GM21390 (cell line): ENCODE measurements around the gene OTP.

Source experiments
- ATAC-seq: cut with Tn5 transposase; IDR thresholded peaks from one replicate; pipeline ENCODE4 v1.9.1; 2021; ENCODE audit not compliant: unreplicated experiment

Gene OTP

GRCh38 chr5:77640589-77641396 lies 2.3 kb upstream of the OTP start:
- no peak for ATAC-seq

DNA sequence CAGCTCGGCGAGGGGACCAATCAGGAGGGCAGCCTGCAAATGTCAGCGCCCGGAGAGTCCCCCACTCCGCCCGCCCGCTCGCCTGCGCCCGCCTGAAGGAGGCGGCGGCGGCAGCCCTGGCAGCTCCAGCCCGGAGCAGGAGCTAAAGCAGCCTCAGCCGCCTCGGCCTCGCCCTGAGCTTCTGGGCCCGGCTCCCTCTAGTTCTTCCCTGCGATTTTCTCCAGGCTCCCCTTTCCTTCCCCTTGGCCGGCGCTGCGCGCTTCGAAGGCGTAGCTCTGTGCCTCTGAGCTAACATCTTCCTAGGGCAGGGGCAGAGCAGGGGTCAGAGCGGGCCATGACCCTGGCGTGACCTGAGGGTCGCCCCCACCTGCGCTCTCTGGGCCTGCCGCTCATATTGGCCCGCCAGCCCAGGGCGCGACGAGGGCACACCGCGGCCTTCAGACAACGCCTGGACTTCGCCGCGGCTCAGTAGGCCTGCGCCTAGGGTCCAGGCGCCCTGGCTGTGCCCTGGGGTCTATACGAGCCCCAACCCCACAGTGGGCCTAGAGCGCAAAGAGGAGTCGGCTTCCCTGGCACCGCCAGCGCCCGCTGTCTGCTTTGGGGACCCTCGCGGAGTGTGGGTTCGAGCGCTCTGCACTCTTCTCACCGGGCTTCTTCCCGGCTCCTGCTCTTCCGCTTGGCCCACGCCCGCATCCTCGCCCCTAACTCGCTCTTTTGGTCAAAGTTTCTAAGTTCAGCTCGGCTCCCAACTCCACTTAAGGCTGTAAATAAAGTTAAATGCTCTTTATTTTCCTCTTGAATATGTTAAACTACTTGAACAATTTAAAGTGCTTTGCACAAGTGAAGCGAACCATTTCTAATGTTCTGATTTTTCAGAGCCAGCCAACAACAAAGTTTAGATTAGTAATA lies 504 bp upstream of the OTP start:
- no peak for ATAC-seq

DNA sequence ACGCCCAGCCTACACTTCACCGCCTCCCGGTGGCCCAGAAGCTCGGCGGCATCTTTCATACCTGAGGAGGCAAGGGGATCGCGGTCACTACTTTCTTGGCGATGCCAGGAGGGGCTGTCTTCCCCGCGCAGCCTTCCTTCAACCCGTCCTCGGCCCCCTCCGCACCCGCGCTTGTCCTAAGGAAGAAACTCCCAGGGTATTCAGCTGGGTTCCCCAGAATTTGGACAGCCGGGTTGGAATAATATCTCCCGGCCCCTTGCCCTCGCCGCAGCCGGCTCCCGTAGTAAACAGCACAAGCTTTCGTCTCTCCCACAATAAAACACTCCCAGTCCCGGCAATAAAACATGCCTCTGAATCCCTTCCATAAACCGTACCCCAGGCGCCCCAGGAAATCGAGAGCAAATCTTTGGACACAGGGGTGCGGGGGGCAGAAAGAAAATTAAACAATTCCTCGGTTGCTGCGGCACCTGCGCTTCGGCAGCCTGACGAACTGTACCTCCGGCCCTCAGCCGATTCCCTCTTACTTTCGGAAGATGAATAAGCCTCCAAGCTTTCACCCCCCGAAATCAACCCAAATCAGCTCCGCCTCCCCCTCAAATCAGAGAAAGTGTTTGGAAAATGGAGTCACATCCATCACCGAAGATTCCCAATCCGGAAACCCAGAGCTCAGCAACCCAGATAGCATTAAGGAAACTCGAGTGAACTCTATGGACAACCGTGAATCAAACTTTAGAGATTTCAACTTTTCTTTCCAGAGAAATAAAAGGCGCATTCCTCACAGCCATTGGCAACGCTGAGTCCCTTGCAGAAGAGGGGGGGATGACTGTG lies 1.1 kb downstream of the OTP start:
- no peak for ATAC-seq

GRCh38 chr5:77636641-77637169 lies 1.8 kb downstream of the OTP start:
- ATAC-seq, result no peak

- ATAC-seq, result no peak
Measured at GRCh38 chr5:77635917-77636640, 2.4 kb downstream of the OTP start.

GRCh38 chr5:77635067-77635916 lies 3.2 kb downstream of the OTP start:
- no peak for ATAC-seq

DNA sequence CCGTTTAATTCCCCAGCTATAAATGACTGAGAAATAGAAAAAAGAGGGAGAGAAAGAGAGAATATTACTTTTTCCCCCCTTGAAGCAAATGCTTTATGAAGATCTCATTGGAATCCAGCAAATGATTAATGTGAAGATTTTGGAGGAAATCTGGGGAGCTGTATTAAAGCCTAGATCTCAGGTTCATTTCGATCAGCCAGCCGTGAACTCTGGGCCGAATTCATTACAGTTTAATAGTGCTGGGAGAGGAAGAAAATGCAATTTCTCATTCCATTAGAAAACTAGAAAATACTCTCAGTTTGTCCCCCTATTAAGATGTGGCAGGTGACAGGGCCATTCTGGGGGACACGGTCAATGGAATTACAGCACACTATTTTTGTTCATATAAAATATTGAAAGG lies 4.8 kb downstream of the OTP start:
- no peak for ATAC-seq

GRCh38 chr5:77633207-77633675 lies 5.3 kb downstream of the OTP start:
- ATAC-seq, result no peak

GRCh38 chr5:77632526-77633206 lies 5.8 kb downstream of the OTP start:
- no peak for ATAC-seq

DNA sequence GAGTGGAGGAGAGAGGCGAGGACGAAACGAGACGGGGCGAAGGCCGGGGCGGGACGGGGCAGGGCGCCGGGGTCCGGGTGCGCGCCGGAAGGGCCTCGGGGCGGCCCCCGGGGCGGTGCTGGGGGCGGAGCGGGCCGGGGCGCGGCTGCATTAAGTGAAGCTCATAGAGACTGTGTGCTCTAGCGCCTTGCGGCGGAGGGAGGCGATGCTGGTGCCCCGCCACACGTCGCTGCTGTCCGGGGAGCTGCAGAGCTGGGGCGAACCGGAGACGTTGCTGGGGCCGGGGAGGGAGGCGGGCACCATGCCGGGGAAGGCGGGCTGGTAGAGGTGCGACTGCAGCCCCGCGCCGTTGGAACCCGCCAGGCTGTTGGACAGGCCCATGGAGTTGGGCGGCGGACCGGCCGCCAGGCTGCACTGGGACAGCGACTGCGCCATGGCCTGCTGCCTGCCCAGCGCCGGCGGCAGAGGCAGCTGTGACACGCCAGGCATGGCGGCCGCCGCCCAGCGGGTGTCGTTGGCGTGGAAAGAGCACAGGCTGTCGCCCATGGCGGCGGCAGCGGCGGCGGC lies 8.3 kb downstream of the OTP start:
- peak; percentile 82 for ATAC-seq

GRCh38 chr5:77629509-77630113 lies 8.9 kb downstream of the OTP start:
- ATAC-seq, result no peak

DNA sequence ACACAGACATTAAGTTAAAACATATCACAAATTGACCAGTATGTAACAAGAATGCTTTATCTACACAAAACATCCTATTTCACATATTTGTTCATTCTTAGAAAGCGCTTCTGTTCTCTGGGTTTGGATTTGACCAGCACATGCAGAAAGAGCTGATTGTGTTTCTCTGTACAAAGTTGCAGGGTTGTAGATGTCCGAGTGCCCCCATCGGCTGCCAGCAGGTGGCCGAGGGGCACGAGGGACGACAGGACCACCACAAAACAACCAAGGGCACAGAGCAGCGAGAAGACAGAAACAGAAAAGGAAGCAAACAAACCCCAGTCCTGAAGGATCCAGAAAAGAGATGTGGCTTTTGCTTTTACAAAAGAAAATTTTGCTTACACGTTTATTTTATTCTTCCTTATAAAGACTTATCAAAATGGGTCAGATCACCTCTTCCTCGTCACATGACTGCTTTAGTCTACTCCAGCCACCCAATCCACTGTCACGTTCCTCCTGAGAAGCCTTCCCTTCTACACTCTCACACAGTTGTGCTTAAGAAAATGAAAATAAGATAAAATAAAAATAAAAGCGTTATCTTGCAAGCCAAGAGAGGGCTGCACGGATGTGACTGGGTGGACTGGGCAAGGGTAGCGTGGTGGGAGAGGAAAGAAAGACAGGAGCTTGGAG lies 9.5 kb downstream of the OTP start:
- ATAC-seq, result no peak

- ATAC-seq, result no peak
Measured at GRCh38 chr5:77627869-77628674, 10.4 kb downstream of the OTP start.

GRCh38 chr5:77623203-77623740 lies 15.2 kb downstream of the OTP start:
- ATAC-seq, result no peak

- ATAC-seq, result no peak
Measured at GRCh38 chr5:77621440-77621839, 17.1 kb downstream of the OTP start.

DNA sequence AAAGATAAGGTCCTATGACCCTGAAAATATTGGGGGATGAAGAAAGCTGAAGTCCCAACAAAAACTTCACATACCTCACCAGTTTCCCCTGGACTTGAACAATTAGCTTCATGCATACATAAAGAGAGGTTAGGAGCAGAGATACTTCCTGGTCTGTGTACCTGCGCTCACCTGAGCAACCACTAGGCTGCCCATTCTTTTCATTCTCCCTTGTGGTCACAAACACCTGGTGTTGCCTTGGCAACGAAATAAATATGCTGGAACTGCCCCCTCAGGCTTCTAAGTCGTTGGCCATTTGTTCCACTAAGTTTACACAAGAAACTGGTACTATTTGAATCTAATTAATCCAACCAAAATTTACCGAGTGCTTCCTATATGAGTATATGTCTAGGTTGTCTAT lies 18.1 kb downstream of the OTP start:
- ATAC-seq, result no peak
